Left lung (tissue), 10 donors: ENCODE data around the gene NDUFC2. TPM values are rescaled to one million over a fixed set of nuclear protein-coding genes. Genes with fewer than 3 reads are reported as not detected.
A peak's percentile ranks its signal among the peaks of the same experiment; 100 is the strongest.
"Not testable (repeated sequence)": the region's sequence is repeated elsewhere in the genome, so short reads cannot be mapped to it uniquely, and the experiment has no call there.

Source experiments
- ATAC-seq: fragments of 200-7000 bp; cut with Tn5 transposase; one replicate; pipeline ENCODE4 v1.9.1; 2020; ENCODE audit warnings: moderate library complexity
- DNase-seq, 4 donors: peaks; one replicate each; pipeline ENCODE4 v3.0.0-alpha.2; 2013 to 2020
- H3K27ac ChIP-seq, 2 donors: fragments of 200-600 bp; sonication (generic) in 1 of 2; one replicate each; pipeline versions ENCODE4 v1.5.0 to v1.8.0; 2020 to 2021
- H3K27me3 ChIP-seq, 2 donors: fragments of 200-600 bp; sonication (generic) in 1 of 2; one replicate each; pipeline versions ENCODE4 v1.5.0 to v1.8.0; 2020 to 2021
- H3K36me3 ChIP-seq, 2 donors: fragments of 200-600 bp; sonication (generic) in 1 of 2; one replicate each; pipeline versions ENCODE4 v1.5.0 to v1.8.0; 2020 to 2021
- H3K4me1 ChIP-seq, 2 donors: fragments of 200-600 bp; one replicate each; pipeline ENCODE4 v1.8.0; 2021
- H3K4me3 ChIP-seq, 2 donors: fragments of 200-600 bp; sonication (generic) in 1 of 2; one replicate each; pipeline versions ENCODE4 v1.5.0 to v1.8.0; 2020 to 2021; ENCODE audit warnings: mild to moderate bottlenecking in 1 of 2
- H3K9me3 ChIP-seq, 2 donors: fragments of 200-600 bp; sonication (generic) in 1 of 2; one replicate each; pipeline versions ENCODE4 v1.5.0 to v1.8.0; 2020 to 2021
- CTCF ChIP-seq, 2 donors: fragments of 200-600 bp; sonication (generic) in 1 of 2; IDR thresholded peaks; one replicate each; pipeline versions ENCODE4 v1.5.0 to v1.8.0; 2021; ENCODE audit warnings: antibody characterized with exemption in 2 of 2
- intact Hi-C, 2 donors: fragments of 100-400 bp; cut with DNase I; formaldehyde crosslinking; loops; one replicate each; pipeline versions ENCODE4 v1.11.2 to v1.14.2; 2022
- polyA plus RNA-seq, 6 donors: library from polyadenylated mRNA; unstranded; fragments of 120-200 nt; gene quantifications; one replicate each; pipeline ENCODE4 v1.2.1, GENCODE V29; 2013; ENCODE audit not compliant: insufficient read length in 6 of 6
- total RNA-seq, 2 donors: library from RNA; stranded (reverse); fragmentation: NEBNext Ultra II Directional; extraction: Animal tissue kit (Norgen Biotek cat#: 25700); gene quantifications; one replicate each; pipeline ENCODE4 v1.2.1, GENCODE V29; 2021
- donor health status: DM: no; HTN: yes; CAD: no.
- donor health status: DM: no; HTN: no; CAD: no.

Gene NDUFC2
- total and polyA plus RNA-seq, 8 donors = 120 to 224 (median 146) TPM

- no peak for TF ChIP-seq CTCF (IDR thresholded peaks at IDR 0.05)
- H3K9me3 ChIP-seq = no peaks in the 10 kb centered on the region
- DNase-seq (no peak), ATAC-seq (no peak)
- H3K4me1 ChIP-seq = peaks cover 17 to 28% of the 10 kb centered on the region in 2 donors
- H3K27ac ChIP-seq = peak overlapping the region; percentile 80 to 90
- no peaks in the 10 kb centered on the region for H3K36me3 ChIP-seq
- H3K4me3 ChIP-seq = peak overlapping the region; percentile 82 to 91
- no peaks in the 10 kb centered on the region for H3K27me3 ChIP-seq
- intact Hi-C loops = no loop called here
These were observed 589 bp upstream of the NDUFC2 start for GRCh38 chr11:78080084-78080817.

GRCh38 chr11:78078218-78079167, 1.2 kb downstream of the NDUFC2 start:
- Histone ChIP-seq H3K9me3 (no peaks in the 10 kb centered on the region), H3K4me3 (peak overlapping the region; percentile 82 to 91), H3K27me3 (no peaks in the 10 kb centered on the region), H3K4me1 (peaks cover 12 to 32% of the 10 kb centered on the region in 2 donors), H3K36me3 (no peaks in the 10 kb centered on the region), H3K27ac (peak overlapping the region in 1 of 2 donors; percentile 90)
- ATAC-seq (no peak), DNase-seq (no peak)
- intact Hi-C loops = no loop called here
- TF ChIP-seq CTCF (IDR thresholded peaks at IDR 0.05) = no peak

- Histone ChIP-seq H3K4me1 (peaks cover 12 to 32% of the 10 kb centered on the region in 2 donors), H3K4me3 (peak overlapping the region in 1 of 2 donors; percentile 91)
- intact Hi-C loops, H3K36me3 ChIP-seq, H3K27me3 ChIP-seq, H3K9me3 ChIP-seq, H3K27ac ChIP-seq, DNase-seq, ATAC-seq: not testable (repeated sequence)
These were observed 2.1 kb downstream of the NDUFC2 start for GRCh38 chr11:78077592-78077991.

DNA sequence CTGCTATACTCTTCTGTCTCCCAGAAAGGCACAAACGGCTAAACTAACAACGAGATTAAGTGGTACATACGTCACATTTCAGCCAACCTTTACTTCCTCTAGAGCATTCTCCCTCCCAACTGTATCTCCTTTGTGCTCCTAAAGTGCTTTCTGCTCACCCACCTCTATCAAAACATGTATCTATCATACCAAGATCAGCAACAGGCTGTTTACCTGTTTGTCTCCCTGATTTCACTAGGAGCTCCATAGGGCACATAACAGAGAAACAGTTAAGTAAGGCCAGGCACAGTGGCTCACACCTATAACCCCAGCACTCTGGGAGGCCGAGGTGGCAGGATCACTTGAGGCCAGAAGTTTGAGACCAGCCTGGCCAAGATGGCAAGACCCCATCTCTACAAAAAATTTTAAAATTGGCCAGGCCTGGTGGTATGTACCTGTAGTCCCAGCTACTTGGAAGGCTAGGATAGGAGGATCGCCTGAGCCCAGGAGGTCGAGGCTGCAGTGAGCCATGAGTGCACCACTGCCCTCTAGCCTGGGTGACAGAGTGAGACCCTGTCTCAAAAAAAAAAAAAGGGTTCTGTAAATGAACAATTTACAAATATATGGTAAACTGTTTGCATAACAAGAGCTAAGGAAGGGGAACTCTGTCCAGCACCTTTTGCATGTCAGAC, 2.8 kb downstream of the NDUFC2 start:
- Histone ChIP-seq H3K4me3 (no peak overlapping the region), H3K27me3 (no peaks in the 10 kb centered on the region), H3K27ac (no peak overlapping the region), H3K36me3 (peaks cover 0 to 13% of the 10 kb centered on the region in 2 donors), H3K9me3 (no peaks in the 10 kb centered on the region), H3K4me1 (peaks cover 12 to 32% of the 10 kb centered on the region in 2 donors)
- intact Hi-C loops = no loop called here
- DNase-seq (no peak), ATAC-seq (no peak)
- TF ChIP-seq CTCF (IDR thresholded peaks at IDR 0.05) = no peak

- H3K4me3 ChIP-seq = no peak overlapping the region
- no peak for TF ChIP-seq CTCF (IDR thresholded peaks at IDR 0.05)
- peaks cover 0 to 34% of the 10 kb centered on the region in 2 donors for H3K36me3 ChIP-seq
- no peaks in the 10 kb centered on the region for H3K27me3 ChIP-seq
- intact Hi-C loops = no loop called here
- DNase-seq (no peak), ATAC-seq (no peak)
- H3K27ac ChIP-seq = no peak overlapping the region
- peaks cover 12 to 32% of the 10 kb centered on the region in 2 donors for H3K4me1 ChIP-seq
- no peaks in the 10 kb centered on the region for H3K9me3 ChIP-seq
These were observed 4.9 kb downstream of the NDUFC2 start for GRCh38 chr11:78074756-78075155.
